ENCODE results near the gene METTL26. TPM values are rescaled to one million over a fixed set of nuclear protein-coding genes. Genes with fewer than 3 reads are reported as not detected.

METTL26 gene
- total and polyA plus RNA-seq, 9 of the 15 experiments (the other 6 are each of a cell fraction or from before 2014, with no cell fraction given): 7.3 to 262 (median 80.9) TPM

DNA sequence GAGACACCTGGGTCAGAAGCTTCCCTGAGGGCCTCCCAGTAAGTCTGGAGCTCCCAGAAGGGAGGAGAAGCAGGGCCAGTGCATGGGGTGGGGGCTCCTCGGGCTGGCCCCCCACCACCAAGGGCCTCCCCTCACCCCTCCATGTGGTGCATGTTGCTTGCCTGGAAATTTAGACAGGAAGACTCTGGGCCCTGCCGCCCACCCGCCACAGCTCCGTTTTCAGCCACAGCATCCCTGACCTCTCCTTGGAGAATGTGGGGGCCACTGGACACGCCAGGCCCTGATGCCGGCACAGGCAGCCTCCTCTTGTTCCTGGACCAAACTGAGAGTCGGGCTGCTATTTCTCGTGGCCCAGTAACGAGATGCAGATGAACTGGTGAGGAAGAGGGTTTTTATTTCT is 2.7 kb upstream of the METTL26 start:
- no peak overlapping the region for H3K4me3 ChIP-seq
- no peaks in the 10 kb centered on the region for H3K9me1 ChIP-seq (ENCODE audit: control insufficient read depth, insufficient read depth, low read length)
- H3K79me2 ChIP-seq (ENCODE audit: control insufficient read depth, insufficient read depth, low read length): peaks cover 53% of the 10 kb centered on the region
- 71% methylated on average over 9 of the region's 9 CpGs for WGBS (ENCODE audit: insufficient coverage, low coverage, missing lambda C conversion rate)
- H3K27me3 ChIP-seq (ENCODE audit: control insufficient read depth in 2 of 2, insufficient read depth in 2 of 2, low read length in 2 of 2): no peaks in the 10 kb centered on the region
- in situ Hi-C loops (cut with MboI): no loop called here
- no peak overlapping the region for H3K4me2 ChIP-seq (ENCODE audit: insufficient read depth, low read length)
- no peak for FAIRE-seq
- peak overlapping the region in 1 of 2 experiments; percentile 74; a peak in 2 of 4 replicates for H3K9ac ChIP-seq (ENCODE audit: insufficient read depth in 1 of 2, low read depth in 2 of 2, low read length in 2 of 2)
- ATAC-seq: no peak
- BruUV-seq (replicated peaks): no TSS peak
- peaks cover 20% of the 10 kb centered on the region; the same call in 1 of the 3 replicates for H3K36me3 ChIP-seq (ENCODE audit: control insufficient read depth, insufficient read depth, low read length)
- no peak overlapping the region for H3K27ac ChIP-seq (ENCODE audit: extremely low read depth, low read depth, low read length)
- CTCF ChIA-PET (ENCODE audit: low intra/inter-chr PET ratio): no interaction called here
- POLR2A ChIA-PET: no interaction called here
- no peaks in the 10 kb centered on the region for H4K20me1 ChIP-seq (replicated peaks; ENCODE audit: control insufficient read depth, insufficient read depth, low read length)
- no peak overlapping the region for H2AFZ ChIP-seq (ENCODE audit: low read depth, low read length)
- H3K4me1 ChIP-seq (replicated peaks in 1 of 2; ENCODE audit: control insufficient read depth in 2 of 2, insufficient read depth in 2 of 2, low read length in 2 of 2): peaks cover 18 to 87% of the 10 kb centered on the region in 2 experiments; a peak in 4 of 5 replicates
- H3K9me3 ChIP-seq (replicated peaks; ENCODE audit: control insufficient read depth, insufficient read depth, low read depth, low read length): no peaks in the 10 kb centered on the region
- no peak for DNase-seq (ENCODE audit: extremely low read depth in 1 of 4, low spot score in 3 of 4)
- intact Hi-C loops (cut with micrococcal nuclease): loop anchor here (5.0 kb wide), 1 partner anchor 38 kb away; the partner anchor contains the start of gene RHBDL1
- TF ChIP-seq POLR3G (IDR thresholded peaks at IDR 0.05; ENCODE audit: extremely low read depth, insufficient read length, insufficient replicate concordance): no peak
- 0 out of 2 replicates have a peak, but pooled peaks have one; percentile 5 for TF ChIP-seq RBFOX2 (IDR thresholded peaks at IDR 0.05; ENCODE audit: low read depth, low read length)
- no peak for TF ChIP-seq ZNF146 (CRISPR knock-in tag; IDR thresholded peaks at IDR 0.05; ENCODE audit: unreplicated experiment)
- no peak for TF ChIP-seq RAD21 (CRISPR knock-in tag; conservative IDR thresholded peaks at IDR 0.05 in 1 of 2, IDR thresholded peaks at IDR 0.05 in 1 of 2)
- no peak for TF ChIP-seq CBX2 (IDR thresholded peaks at IDR 0.05; ENCODE audit: insufficient read depth, low read length, poor library complexity, severe bottlenecking)
- TF ChIP-seq NEUROD1 (IDR thresholded peaks at IDR 0.05; ENCODE audit: borderline replicate concordance, low read depth, low read length, partially characterized antibody): no peak
- TF ChIP-seq HMGN3 (IDR thresholded peaks at IDR 0.05; ENCODE audit: borderline replicate concordance, extremely low read depth, insufficient read length, low read depth, low read length): peak; percentile 18
- no peak for TF ChIP-seq CTBP1 (IDR thresholded peaks at IDR 0.05; ENCODE audit: borderline replicate concordance)
- TF ChIP-seq ZNF316 (IDR thresholded peaks at IDR 0.05): no peak
- no peak for TF ChIP-seq ARID2 (IDR thresholded peaks at IDR 0.05)
- no peak for TF ChIP-seq CCAR2 (IDR thresholded peaks at IDR 0.05; ENCODE audit: low read depth, low read length)
- TF ChIP-seq, protein P1, sequence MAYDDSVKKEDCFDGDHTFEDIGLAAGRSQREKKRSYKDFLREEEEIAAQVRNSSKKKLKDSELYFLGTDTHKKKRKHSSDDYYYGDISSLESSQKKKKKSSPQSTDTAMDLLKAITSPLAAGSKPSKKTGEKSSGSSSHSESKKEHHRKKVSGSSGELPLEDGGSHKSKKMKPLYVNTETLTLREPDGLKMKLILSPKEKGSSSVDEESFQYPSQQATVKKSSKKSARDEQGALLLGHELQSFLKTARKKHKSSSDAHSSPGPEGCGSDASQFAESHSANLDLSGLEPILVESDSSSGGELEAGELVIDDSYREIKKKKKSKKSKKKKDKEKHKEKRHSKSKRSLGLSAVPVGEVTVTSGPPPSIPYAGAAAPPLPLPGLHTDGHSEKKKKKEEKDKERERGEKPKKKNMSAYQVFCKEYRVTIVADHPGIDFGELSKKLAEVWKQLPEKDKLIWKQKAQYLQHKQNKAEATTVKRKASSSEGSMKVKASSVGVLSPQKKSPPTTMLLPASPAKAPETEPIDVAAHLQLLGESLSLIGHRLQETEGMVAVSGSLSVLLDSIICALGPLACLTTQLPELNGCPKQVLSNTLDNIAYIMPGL (CRISPR knock-in tag; IDR thresholded peaks at IDR 0.05): no peak
- TF ChIP-seq, protein P2, sequence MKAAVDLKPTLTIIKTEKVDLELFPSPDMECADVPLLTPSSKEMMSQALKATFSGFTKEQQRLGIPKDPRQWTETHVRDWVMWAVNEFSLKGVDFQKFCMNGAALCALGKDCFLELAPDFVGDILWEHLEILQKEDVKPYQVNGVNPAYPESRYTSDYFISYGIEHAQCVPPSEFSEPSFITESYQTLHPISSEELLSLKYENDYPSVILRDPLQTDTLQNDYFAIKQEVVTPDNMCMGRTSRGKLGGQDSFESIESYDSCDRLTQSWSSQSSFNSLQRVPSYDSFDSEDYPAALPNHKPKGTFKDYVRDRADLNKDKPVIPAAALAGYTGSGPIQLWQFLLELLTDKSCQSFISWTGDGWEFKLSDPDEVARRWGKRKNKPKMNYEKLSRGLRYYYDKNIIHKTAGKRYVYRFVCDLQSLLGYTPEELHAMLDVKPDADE (conservative IDR thresholded peaks at IDR 0.05; ENCODE audit: control insufficient read depth, low read depth, low read length): no peak
